PFSK-1 (cell line): ENCODE results near the gene PNKP.

ENCODE experiments used
- FOXP2 ChIP-seq: optimal IDR thresholded peaks from 2 replicates; pipeline ENCODE3; 2011; ENCODE audit warnings: borderline replicate concordance, control low read depth, inconsistent platforms; ENCODE audit not compliant: insufficient read depth; ENCODE audit errors: extremely low read length, extremely low read depth
- POLR2AphosphoS5 ChIP-seq: IDR thresholded peaks from 2 replicates; pipeline ENCODE4 v1.6.1; 2012; ENCODE audit warnings: low read depth, mild to moderate bottlenecking, control low read depth, low read length, moderate library complexity
- SIN3A ChIP-seq: IDR thresholded peaks from 2 replicates; pipeline ENCODE4 v1.6.1; 2012; ENCODE audit warnings: mild to moderate bottlenecking, low read length, moderate library complexity, borderline replicate concordance; ENCODE audit not compliant: insufficient read depth
- TAF1 ChIP-seq: IDR thresholded peaks from 2 replicates; pipeline ENCODE4 v1.6.1; 2012; ENCODE audit warnings: low read length, control low read depth, borderline replicate concordance; ENCODE audit not compliant: insufficient read depth
- TF ChIP-seq, protein P1 (sequence below), 2 experiments: IDR thresholded peaks; 2 replicates each; pipeline versions ENCODE4 v1.6.1 to v1.8.0; 2011 to 2012; ENCODE audit warnings: low read depth in 2 of 2, low read length in 2 of 2, control low read depth in 1 of 2, inconsistent platforms in 1 of 2, mild to moderate bottlenecking in 1 of 2, moderate library complexity in 1 of 2; ENCODE audit not compliant: insufficient read depth in 1 of 2

The PNKP gene

DNA sequence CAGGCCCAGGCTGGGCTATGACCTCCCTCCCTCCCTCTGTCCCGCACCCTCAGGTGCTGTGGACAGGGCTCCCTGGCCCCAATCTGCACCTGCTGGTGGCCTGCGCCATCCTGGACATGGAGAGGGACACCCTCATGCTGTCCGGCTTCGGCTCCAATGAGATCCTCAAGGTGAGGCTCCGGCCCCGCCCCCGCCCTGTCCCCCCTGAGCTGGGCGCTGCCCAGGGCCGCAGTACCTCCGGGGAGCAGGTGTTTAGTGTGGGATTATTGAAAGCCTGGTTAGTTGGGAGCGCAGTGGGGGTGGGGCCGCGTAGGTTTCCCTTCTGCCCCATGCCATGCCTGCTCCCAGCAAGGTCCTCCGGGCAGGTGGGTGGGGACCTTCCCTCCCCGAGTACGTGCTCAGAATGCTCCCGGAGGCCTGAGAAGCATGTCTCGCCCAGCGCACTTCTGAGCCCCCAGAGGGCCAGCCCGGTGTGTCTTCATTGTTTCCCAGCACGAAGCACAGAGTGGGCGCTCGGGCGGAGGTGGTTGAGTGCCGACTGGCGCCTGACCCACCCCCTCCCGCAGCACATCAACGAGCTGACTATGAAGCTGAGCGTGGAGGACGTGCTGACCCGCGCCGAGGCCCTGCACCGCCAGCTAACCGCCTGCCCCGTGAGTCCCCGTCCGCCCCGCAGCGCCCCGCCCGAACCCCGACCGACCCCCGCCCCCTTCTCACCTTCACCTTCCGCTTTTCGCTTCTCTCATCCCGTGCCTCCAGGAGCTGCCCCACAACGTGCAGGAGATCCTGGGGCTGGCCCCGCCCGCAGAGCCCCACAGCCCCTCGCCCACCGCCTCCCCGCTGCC, 20.5 kb upstream of the PNKP start:
- TF ChIP-seq, protein P1, sequence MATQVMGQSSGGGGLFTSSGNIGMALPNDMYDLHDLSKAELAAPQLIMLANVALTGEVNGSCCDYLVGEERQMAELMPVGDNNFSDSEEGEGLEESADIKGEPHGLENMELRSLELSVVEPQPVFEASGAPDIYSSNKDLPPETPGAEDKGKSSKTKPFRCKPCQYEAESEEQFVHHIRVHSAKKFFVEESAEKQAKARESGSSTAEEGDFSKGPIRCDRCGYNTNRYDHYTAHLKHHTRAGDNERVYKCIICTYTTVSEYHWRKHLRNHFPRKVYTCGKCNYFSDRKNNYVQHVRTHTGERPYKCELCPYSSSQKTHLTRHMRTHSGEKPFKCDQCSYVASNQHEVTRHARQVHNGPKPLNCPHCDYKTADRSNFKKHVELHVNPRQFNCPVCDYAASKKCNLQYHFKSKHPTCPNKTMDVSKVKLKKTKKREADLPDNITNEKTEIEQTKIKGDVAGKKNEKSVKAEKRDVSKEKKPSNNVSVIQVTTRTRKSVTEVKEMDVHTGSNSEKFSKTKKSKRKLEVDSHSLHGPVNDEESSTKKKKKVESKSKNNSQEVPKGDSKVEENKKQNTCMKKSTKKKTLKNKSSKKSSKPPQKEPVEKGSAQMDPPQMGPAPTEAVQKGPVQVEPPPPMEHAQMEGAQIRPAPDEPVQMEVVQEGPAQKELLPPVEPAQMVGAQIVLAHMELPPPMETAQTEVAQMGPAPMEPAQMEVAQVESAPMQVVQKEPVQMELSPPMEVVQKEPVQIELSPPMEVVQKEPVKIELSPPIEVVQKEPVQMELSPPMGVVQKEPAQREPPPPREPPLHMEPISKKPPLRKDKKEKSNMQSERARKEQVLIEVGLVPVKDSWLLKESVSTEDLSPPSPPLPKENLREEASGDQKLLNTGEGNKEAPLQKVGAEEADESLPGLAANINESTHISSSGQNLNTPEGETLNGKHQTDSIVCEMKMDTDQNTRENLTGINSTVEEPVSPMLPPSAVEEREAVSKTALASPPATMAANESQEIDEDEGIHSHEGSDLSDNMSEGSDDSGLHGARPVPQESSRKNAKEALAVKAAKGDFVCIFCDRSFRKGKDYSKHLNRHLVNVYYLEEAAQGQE (IDR thresholded peaks at IDR 0.05; ENCODE audit: insufficient read depth in 1 of 2, low read depth in 2 of 2, low read length in 2 of 2), result no peak
- TF ChIP-seq TAF1 (no peak), SIN3A (no peak)

DNA sequence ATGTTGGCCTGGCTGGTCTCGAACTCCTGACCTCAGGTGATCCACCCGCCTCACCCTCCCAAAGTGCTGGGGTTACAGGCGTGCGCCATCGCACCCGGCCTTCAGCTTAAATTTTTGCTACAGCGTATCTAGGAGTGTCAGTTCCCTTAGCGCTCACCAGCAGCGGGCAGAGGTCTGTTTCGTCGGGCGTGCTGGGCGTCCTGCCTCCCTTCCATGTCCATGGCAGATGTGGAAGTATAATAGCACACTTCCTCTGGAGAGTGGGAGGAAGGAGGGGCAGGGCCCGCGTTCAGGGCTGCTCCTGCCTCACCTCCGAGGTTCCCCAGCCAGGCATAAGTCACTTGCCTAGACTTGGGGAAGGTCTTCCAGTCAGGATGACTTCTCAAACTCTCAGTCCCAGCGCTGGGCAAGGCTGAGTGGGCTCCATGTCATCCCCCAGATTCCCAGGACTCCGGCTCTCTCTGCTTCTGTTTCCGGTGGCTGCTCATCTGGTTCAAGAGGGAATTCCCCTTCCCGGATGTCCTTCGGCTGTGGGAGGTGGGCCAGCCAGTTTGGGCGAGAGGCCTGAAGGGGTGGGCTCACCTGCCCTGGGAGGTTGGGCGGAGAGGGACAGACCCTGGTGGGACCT, 19.8 kb upstream of the PNKP start:
- TF ChIP-seq POLR2AphosphoS5, result 0 out of 2 replicates have a peak, but pooled peaks have one; percentile 25
- no peak for TF ChIP-seq TAF1

DNA sequence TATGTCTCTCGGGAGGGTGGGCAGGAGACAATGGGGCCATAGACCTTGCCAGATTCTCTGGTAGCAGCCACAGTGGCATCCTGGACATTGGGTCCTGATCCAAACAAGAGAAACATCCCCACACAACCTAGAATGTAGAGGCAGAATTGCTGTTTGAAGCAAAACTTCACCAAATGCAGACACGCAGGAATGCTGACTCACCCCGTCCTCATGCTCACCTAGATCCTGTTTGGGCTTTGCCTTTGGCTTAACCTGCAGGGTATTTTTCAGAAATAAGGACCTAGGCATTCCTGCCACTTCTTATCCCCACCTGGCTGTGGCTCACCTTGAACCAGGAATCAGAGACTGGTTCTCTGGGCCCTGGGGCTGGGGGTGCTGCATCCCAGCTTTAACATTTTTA, 17.4 kb upstream of the PNKP start:
- TF ChIP-seq, protein P1 (IDR thresholded peaks at IDR 0.05; ENCODE audit: insufficient read depth in 1 of 2, low read depth in 2 of 2, low read length in 2 of 2), result no peak
- TF ChIP-seq TAF1, result no peak
- TF ChIP-seq FOXP2, result no peak
- no peak for TF ChIP-seq POLR2AphosphoS5
- TF ChIP-seq SIN3A, result no peak

DNA sequence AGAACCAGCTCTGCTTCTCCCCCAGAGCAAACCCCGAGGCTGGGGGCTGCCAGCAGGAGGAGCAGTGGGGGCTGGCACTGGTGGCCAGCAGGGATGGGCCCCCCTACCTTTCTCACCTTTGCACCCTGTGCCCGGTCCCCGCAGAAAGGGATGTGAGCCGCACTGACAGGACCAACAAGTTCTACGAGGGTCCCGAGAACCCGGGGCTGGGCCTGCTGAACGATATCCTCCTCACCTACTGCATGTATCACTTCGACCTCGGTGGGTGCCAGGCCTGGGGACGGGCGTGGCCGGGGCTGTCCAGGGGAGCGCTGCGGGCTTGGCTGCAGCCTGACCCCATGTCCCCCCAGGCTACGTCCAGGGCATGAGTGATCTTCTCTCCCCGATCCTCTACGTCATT, 16.7 kb upstream of the PNKP start:
- TF ChIP-seq FOXP2 (no peak), POLR2AphosphoS5 (no peak), SIN3A (no peak), TAF1 (no peak)
- TF ChIP-seq, protein P1 (IDR thresholded peaks at IDR 0.05; ENCODE audit: insufficient read depth in 1 of 2, low read depth in 2 of 2, low read length in 2 of 2), result no peak

DNA sequence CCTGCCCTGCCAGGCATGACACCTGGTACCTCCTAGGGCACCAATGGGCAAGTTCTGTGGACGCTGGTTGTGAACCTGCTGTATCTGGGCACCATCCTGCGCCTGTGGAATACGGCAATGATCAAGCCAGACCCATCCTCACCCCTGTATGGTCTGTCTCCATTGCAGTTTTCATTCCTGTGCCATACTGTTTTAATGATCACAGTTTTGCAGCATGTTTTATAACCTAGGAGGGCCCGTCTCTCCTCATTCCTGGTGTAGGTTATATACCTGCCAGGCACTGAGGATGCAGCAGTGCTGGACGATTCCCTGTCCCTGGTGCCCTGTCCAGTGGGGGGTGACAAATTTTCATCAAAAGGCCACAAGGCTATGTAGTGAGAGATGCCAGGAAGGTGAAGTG, 15.7 kb upstream of the PNKP start:
- TF ChIP-seq TAF1, result no peak
- TF ChIP-seq, protein P1 (IDR thresholded peaks at IDR 0.05; ENCODE audit: insufficient read depth in 1 of 2, low read depth in 2 of 2, low read length in 2 of 2), result no peak
- no peak for TF ChIP-seq FOXP2
- TF ChIP-seq SIN3A, result no peak
- no peak for TF ChIP-seq POLR2AphosphoS5
